H1 (cell line): ENCODE measurements around the gene NDUFA8. TPM values are rescaled to one million over a fixed set of nuclear protein-coding genes. Genes with fewer than 3 reads are reported as not detected.

Experiments used
- CTCF ChIA-PET: fragments of 300-600 bp; sonication (Branson Sonifier 250); formaldehyde crosslinking; loops from one replicate; lab custom pipeline; 2021; ENCODE audit not compliant: partially characterized antibody; lab: Charles Lee
- POLR2A ChIA-PET: fragments of 300-600 bp; sonication (Branson Sonifier 250); formaldehyde crosslinking; loops from one replicate; lab custom pipeline; 2021; ENCODE audit warnings: inconsistent platforms; ENCODE audit not compliant: partially characterized antibody; lab: Charles Lee
- DNase-seq, 2 experiments: peaks; one replicate each; pipeline versions ENCODE4 v3.0.0 to v3.0.0-alpha.2; 2010 to 2022; ENCODE audit warnings: low spot score in 2 of 2, low read depth in 1 of 2, mixed read lengths in 1 of 2
- FAIRE-seq: peaks from 2 replicates; lab custom pipeline; 2011; peaks lifted over from hg19 to GRCh38; lab: Jason Lieb, UNC
- H2AFZ ChIP-seq: 2 replicates; pipeline ENCODE4 v1.8.1; 2012; ENCODE audit warnings: low read length, inconsistent platforms
- H2AK5ac ChIP-seq: 2 replicates; pipeline ENCODE4 v1.6.1; 2013; ENCODE audit warnings: low read depth, low read length
- H2BK120ac ChIP-seq: replicated peaks from 2 replicates; pipeline ENCODE3; 2013; ENCODE audit warnings: low read depth, low read length, inconsistent platforms
- H2BK12ac ChIP-seq: 2 replicates; pipeline ENCODE4 v1.6.1; 2013; ENCODE audit warnings: low read depth, low read length
- H2BK15ac ChIP-seq: 2 replicates; pipeline ENCODE4 v1.6.1; 2013; ENCODE audit warnings: low read length
- H2BK20ac ChIP-seq: 2 replicates; pipeline ENCODE4 v1.6.1; 2013; ENCODE audit warnings: low read length
- H2BK5ac ChIP-seq: 2 replicates; pipeline ENCODE4 v1.6.1; 2013; ENCODE audit warnings: low read depth, low read length
- H3K14ac ChIP-seq: 2 replicates; pipeline ENCODE4 v1.6.1; 2013; ENCODE audit warnings: inconsistent platforms; ENCODE audit not compliant: insufficient read length
- H3K18ac ChIP-seq: 2 replicates; pipeline ENCODE4 v1.6.1; 2013; ENCODE audit warnings: low read length; ENCODE audit errors: extremely low read depth
- H3K23ac ChIP-seq: 2 replicates; pipeline ENCODE4 v1.6.1; 2013; ENCODE audit warnings: inconsistent platforms; ENCODE audit not compliant: insufficient read length
- H3K23me2 ChIP-seq: 2 replicates; pipeline ENCODE4 v1.6.1; 2013; ENCODE audit warnings: low read depth, low read length
- H3K27ac ChIP-seq: 2 replicates; pipeline ENCODE4 v1.6.1; 2011; ENCODE audit warnings: low read depth, low read length, inconsistent platforms
- H3K27me3 ChIP-seq, 4 experiments: replicated peaks in 1 of 4; 1 replicate in 1 of 4; 2 replicates in 3 of 4; pipeline versions ENCODE4 v1.6.1 to v1.8.1; 2011 to 2013; ENCODE audit warnings: low read length in 3 of 4, mild to moderate bottlenecking in 3 of 4, inconsistent platforms in 2 of 4, mixed read lengths in 2 of 4, moderate library complexity in 1 of 4; ENCODE audit not compliant: control insufficient read depth in 3 of 4, insufficient read depth in 3 of 4; ENCODE audit errors: extremely low read depth in 1 of 4
- H3K36me3 ChIP-seq, 4 experiments: 2 replicates each; pipeline versions ENCODE4 v1.6.1 to v1.8.1; 2011 to 2013; ENCODE audit warnings: mild to moderate bottlenecking in 4 of 4, low read length in 3 of 4, moderate library complexity in 2 of 4, control low read depth in 1 of 4, inconsistent platforms in 1 of 4; ENCODE audit not compliant: insufficient read depth in 4 of 4, control insufficient read depth in 2 of 4
- H3K4ac ChIP-seq: replicated peaks from 2 replicates; pipeline ENCODE3; 2013; ENCODE audit warnings: low read length, low read depth, mixed read lengths, inconsistent platforms; ENCODE audit not compliant: insufficient read length
- H3K4me1 ChIP-seq, 4 experiments: replicated peaks in 1 of 4; 1 replicate in 1 of 4; 2 replicates in 3 of 4; pipeline versions ENCODE4 v1.6.1 to v1.8.1; 2011 to 2013; ENCODE audit warnings: low read length in 3 of 4, inconsistent platforms in 2 of 4, mixed read lengths in 1 of 4; ENCODE audit not compliant: insufficient read depth in 4 of 4, control insufficient read depth in 3 of 4
- H3K4me2 ChIP-seq, 2 experiments: 2 replicates each; pipeline versions ENCODE4 v1.6.1 to v1.8.1; 2011 to 2013; ENCODE audit warnings: low read depth in 2 of 2, low read length in 2 of 2, control low read depth in 1 of 2, inconsistent platforms in 1 of 2, mild to moderate bottlenecking in 1 of 2; ENCODE audit not compliant: insufficient read depth in 1 of 2
- H3K4me3 ChIP-seq, 4 experiments: fragments of 200-600, 300-600 bp in 1 of 4; sonication (generic), shearing (Covaris generic), sonication (Bioruptor Twin) in 1 of 4; 2 replicates each; pipeline versions ENCODE4 v1.5.1 to v1.8.1; 2011 to 2016; ENCODE audit warnings: low read length in 4 of 4, low read depth in 3 of 4, control low read depth in 2 of 4, inconsistent platforms in 2 of 4, mild to moderate bottlenecking in 2 of 4, mixed read lengths in 1 of 4, moderate library complexity in 1 of 4; ENCODE audit not compliant: insufficient read depth in 2 of 4; ENCODE audit errors: extremely low read depth in 1 of 4
- H3K56ac ChIP-seq: replicated peaks from 2 replicates; pipeline ENCODE3; 2013; ENCODE audit warnings: low read depth, mild to moderate bottlenecking, mixed read lengths, low read length, inconsistent platforms; ENCODE audit not compliant: insufficient read length
- H3K79me1 ChIP-seq: 2 replicates; pipeline ENCODE4 v1.6.1; 2013; ENCODE audit warnings: low read depth, low read length, control low read depth
- H3K79me2 ChIP-seq, 2 experiments: 2 replicates each; pipeline versions ENCODE4 v1.6.1 to v1.8.1; 2012 to 2013; ENCODE audit warnings: low read length in 2 of 2, mild to moderate bottlenecking in 2 of 2, inconsistent platforms in 1 of 2; ENCODE audit not compliant: insufficient read depth in 2 of 2, control insufficient read depth in 1 of 2
- H3K9ac ChIP-seq, 4 experiments: replicated peaks in 1 of 4; 1 replicate in 1 of 4; 2 replicates in 3 of 4; pipeline versions ENCODE4 v1.6.1 to v1.8.1; 2011 to 2013; ENCODE audit warnings: low read depth in 3 of 4, low read length in 3 of 4, control low read depth in 2 of 4, mild to moderate bottlenecking in 2 of 4, moderate library complexity in 2 of 4, inconsistent platforms in 1 of 4; ENCODE audit errors: extremely low read depth in 1 of 4
- H3K9me3 ChIP-seq, 2 experiments: 2 replicates each; pipeline versions ENCODE4 v1.6.1 to v1.8.1; 2012 to 2013; ENCODE audit warnings: mild to moderate bottlenecking in 2 of 2, moderate library complexity in 2 of 2, control low read depth in 1 of 2, inconsistent platforms in 1 of 2, low read depth in 1 of 2, low read length in 1 of 2, mixed read lengths in 1 of 2; ENCODE audit not compliant: insufficient read depth in 2 of 2
- H4K20me1 ChIP-seq, 2 experiments: replicated peaks in 1 of 2; 2 replicates each; pipeline versions ENCODE3 to v1.8.1; 2011 to 2013; ENCODE audit warnings: inconsistent platforms in 2 of 2, low read length in 2 of 2, mild to moderate bottlenecking in 1 of 2; ENCODE audit not compliant: insufficient read depth in 2 of 2, control insufficient read depth in 1 of 2
- H4K5ac ChIP-seq: 2 replicates; pipeline ENCODE4 v1.6.1; 2013; ENCODE audit warnings: low read length, low read depth, mixed read lengths, inconsistent platforms; ENCODE audit not compliant: insufficient read length
- H4K8ac ChIP-seq: 2 replicates; pipeline ENCODE4 v1.8.0; 2013; ENCODE audit warnings: mild to moderate bottlenecking, moderate library complexity, low read length, inconsistent platforms; ENCODE audit not compliant: insufficient read depth; ENCODE audit errors: extremely low read depth
- H4K91ac ChIP-seq: replicated peaks from 2 replicates; pipeline ENCODE3; 2013; ENCODE audit warnings: low read length, mixed read lengths, inconsistent platforms; ENCODE audit not compliant: insufficient read length
- BACH1 ChIP-seq: IDR thresholded peaks from 2 replicates; pipeline ENCODE4 v1.6.1; 2012; ENCODE audit warnings: low read length, improper control_type of control experiment
- CTBP2 ChIP-seq: IDR thresholded peaks from 2 replicates; pipeline ENCODE4 v1.7.0; 2011; ENCODE audit warnings: borderline replicate concordance, mild to moderate bottlenecking, moderate library complexity, mixed read lengths, low read length; ENCODE audit not compliant: insufficient read depth, insufficient read length
- EZH2 ChIP-seq: fragments of 200-600 bp; sonication (generic); IDR thresholded peaks from 2 replicates; pipeline ENCODE4 v1.7.1; 2012; ENCODE audit warnings: low read depth, mild to moderate bottlenecking, moderate library complexity, low read length, inconsistent platforms; ENCODE audit not compliant: severe bottlenecking
- GTF2F1 ChIP-seq: IDR thresholded peaks from 2 replicates; pipeline ENCODE4 v1.6.1; 2012; ENCODE audit warnings: low read depth, low read length, improper control_type of control experiment, borderline replicate concordance
- JUND ChIP-seq: IDR thresholded peaks from 2 replicates; pipeline ENCODE4 v1.6.1; 2011; ENCODE audit warnings: mild to moderate bottlenecking, improper control_type of control experiment, low read length
- RFX5 ChIP-seq: IDR thresholded peaks from 2 replicates; pipeline ENCODE4 v1.6.1; 2011; ENCODE audit warnings: low read depth, low read length, improper control_type of control experiment, borderline replicate concordance
- RNF2 ChIP-seq: fragments of 200-900, 300-1000 bp; sonication (generic); IDR thresholded peaks from 2 replicates; pipeline ENCODE4 v1.7.1; 2016; ENCODE audit warnings: borderline replicate concordance, low read depth, mild to moderate bottlenecking, antibody characterized with exemption, low read length; ENCODE audit not compliant: poor library complexity, severe bottlenecking; ENCODE audit errors: missing control alignments
- SAP30 ChIP-seq: fragments of 300-600 bp; sonication (generic); IDR thresholded peaks from 2 replicates; pipeline ENCODE4 v1.7.1; 2012; ENCODE audit warnings: low read length, moderate library complexity, mild to moderate bottlenecking, inconsistent platforms; ENCODE audit not compliant: insufficient read depth, insufficient replicate concordance
- SIN3A ChIP-seq, 2 experiments: IDR thresholded peaks in 1 of 2; conservative IDR thresholded peaks in 1 of 2; 2 replicates each; pipeline ENCODE4 v1.6.1; 2011 to 2012; ENCODE audit warnings: low read length in 2 of 2, improper control_type of control experiment in 1 of 2, low read depth in 1 of 2, mild to moderate bottlenecking in 1 of 2
- TAF7 ChIP-seq: optimal IDR thresholded peaks from 2 replicates; pipeline ENCODE3; 2011; ENCODE audit warnings: low read depth, mild to moderate bottlenecking, inconsistent platforms, low read length, moderate library complexity, borderline replicate concordance
- TCF12 ChIP-seq: IDR thresholded peaks from 2 replicates; pipeline ENCODE4 v1.6.1; 2011; ENCODE audit warnings: low read depth, mild to moderate bottlenecking, low read length
- WGBS, 2 experiments: shearing (Covaris generic) in 1 of 2; methylation state at CpG; one replicate each; pipeline versions ENCODE4 v1.1.6 to v1.1.7; 2013 to 2015; ENCODE audit warnings: low lambda C conversion rate in 2 of 2, mixed read lengths in 2 of 2, inconsistent platforms in 1 of 2, low coverage in 1 of 2, missing lambda C conversion rate in 1 of 2; ENCODE audit not compliant: insufficient replicate concordance in 2 of 2, insufficient coverage in 1 of 2, insufficient read length in 1 of 2; ENCODE audit errors: extremely low coverage in 1 of 2, missing lambda C conversion rate in 1 of 2; 5-methylcytosine and 5-hydroxymethylcytosine counted together
- polyA plus RNA-seq, 7 experiments: library from polyadenylated mRNA; depleted of rRNA in 3 of 7; stranded (reverse) in 5 of 7; unstranded in 2 of 7; fragments of >200 nt in 5 of 7; fragments of 200-250 nt in 2 of 7; gene quantifications; 1 replicate in 5 of 7; 2 replicates in 1 of 7; 4 replicates in 1 of 7; pipeline versions ENCODE4 v1.2.1 to v1.2.3, GENCODE V29; 2011 to 2013; ENCODE audit warnings: missing spikeins in 2 of 7, mixed read lengths in 2 of 7
- total RNA-seq: library from RNA; stranded (reverse); fragmentation: NEBNext Ultra II Directional; extraction: Animal tissue kit (Norgen Biotek cat#: 25700); gene quantifications from 2 replicates; pipeline ENCODE4 v1.2.1, GENCODE V29; 2021
- TF ChIP-seq, protein P1 (sequence below): IDR thresholded peaks from 2 replicates; pipeline ENCODE4 v1.6.1; 2011; ENCODE audit warnings: low read depth, mild to moderate bottlenecking, low read length; ENCODE audit not compliant: insufficient read depth

NDUFA8 gene
- total and polyA plus RNA-seq, 2 of the 8 experiments (the other 6 are each of a cell fraction or from before 2014, with no cell fraction given), result 61.0 to 73.8 TPM

DNA sequence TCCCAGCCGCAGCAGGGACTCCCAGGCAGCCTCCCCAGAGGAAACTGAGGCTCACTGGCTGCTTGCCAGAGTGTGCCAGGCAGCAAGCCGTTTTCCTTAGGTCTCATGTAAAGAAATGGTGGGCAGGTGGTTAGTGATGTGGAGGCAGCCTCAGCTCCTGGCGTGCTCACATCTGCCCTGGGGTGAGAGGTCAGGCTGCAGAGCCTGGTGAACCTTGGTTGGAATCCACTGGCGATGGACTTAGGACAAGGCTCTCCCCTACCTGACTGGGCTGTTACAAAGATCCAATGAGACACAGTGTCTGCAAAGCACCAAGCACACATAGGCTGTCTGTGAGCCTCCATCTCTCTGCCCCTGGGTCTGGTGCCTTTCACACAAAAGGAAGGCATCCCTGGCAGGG is 38.3 kb upstream of the NDUFA8 start:
- FAIRE-seq (no peak), DNase-seq (no peak)
- Histone ChIP-seq H4K8ac (peak overlapping the region; percentile 36; the same call in 1 of the 2 replicates), H3K23ac (no peak overlapping the region), H3K4ac (no peak overlapping the region), H2AFZ (no peak overlapping the region), H3K4me1 (peaks cover 0 to 4% (median 1%) of the 10 kb centered on the region in 4 experiments; a peak in 4 of 7 replicates), H3K4me2 (no peak overlapping the region), H3K14ac (no peak overlapping the region), H3K56ac (no peak overlapping the region), H3K27me3 (no peaks in the 10 kb centered on the region; a peak in 1 of 7 replicates), H2AK5ac (no peak overlapping the region; the same call in 1 of the 2 replicates), H4K5ac (no peak overlapping the region), H3K18ac (no peak overlapping the region), H2BK5ac (no peak overlapping the region), H3K4me3 (no peak overlapping the region), H3K9me3 (no peaks in the 10 kb centered on the region), H2BK120ac (no peak overlapping the region), H3K79me1 (no peaks in the 10 kb centered on the region), H3K79me2 (no peaks in the 10 kb centered on the region), H3K36me3 (no peaks in the 10 kb centered on the region), H2BK12ac (peak overlapping the region; percentile 90; the same call in 1 of the 2 replicates), H2BK15ac (no peak overlapping the region), H4K91ac (no peak overlapping the region), H3K9ac (no peak overlapping the region), H3K23me2 (no peaks in the 10 kb centered on the region), H4K20me1 (no peaks in the 10 kb centered on the region), H3K27ac (no peak overlapping the region), H2BK20ac (no peak overlapping the region)
- WGBS, 2 experiments, result 88% methylated on average over 4 of the region's 4 CpGs; no CpG with 5 or more reads in 1 of the 2 experiments
- CTCF ChIA-PET, result interaction anchor here (1.4 to 2.6 kb wide), 2 partner anchors 12 to 40 kb away, joined by 4 to 12 read pairs; no protein-coding TSS in a partner anchor
- POLR2A ChIA-PET, result interaction anchor here (0.6 to 3.5 kb wide), 3 partner anchors 10 to 38 kb away, joined by 3 to 7 read pairs (median 3); partner anchors contain the start of genes MORN5 and NDUFA8
- TF ChIP-seq BACH1, result no peak
- TF ChIP-seq, protein P1, sequence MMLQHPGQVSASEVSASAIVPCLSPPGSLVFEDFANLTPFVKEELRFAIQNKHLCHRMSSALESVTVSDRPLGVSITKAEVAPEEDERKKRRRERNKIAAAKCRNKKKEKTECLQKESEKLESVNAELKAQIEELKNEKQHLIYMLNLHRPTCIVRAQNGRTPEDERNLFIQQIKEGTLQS, result no peak
- TF ChIP-seq SIN3A (conservative IDR thresholded peaks at IDR 0.05 in 1 of 2, IDR thresholded peaks at IDR 0.05 in 1 of 2; ENCODE audit: low read depth in 1 of 2, low read length in 2 of 2), result no peak
- no peak for TF ChIP-seq SAP30
- no peak for TF ChIP-seq TCF12
- no peak for TF ChIP-seq JUND
- no peak for TF ChIP-seq GTF2F1
- no peak for TF ChIP-seq RNF2
- no peak for TF ChIP-seq CTBP2
- no peak for TF ChIP-seq TAF7
- no peak for TF ChIP-seq EZH2
- TF ChIP-seq RFX5, result no peak
